ENCODE results near the gene SSR4.
"Not testable (repeated sequence)": the region's sequence is repeated elsewhere in the genome, so short reads cannot be mapped to it uniquely, and the experiment has no call there.

Gene SSR4

DNA sequence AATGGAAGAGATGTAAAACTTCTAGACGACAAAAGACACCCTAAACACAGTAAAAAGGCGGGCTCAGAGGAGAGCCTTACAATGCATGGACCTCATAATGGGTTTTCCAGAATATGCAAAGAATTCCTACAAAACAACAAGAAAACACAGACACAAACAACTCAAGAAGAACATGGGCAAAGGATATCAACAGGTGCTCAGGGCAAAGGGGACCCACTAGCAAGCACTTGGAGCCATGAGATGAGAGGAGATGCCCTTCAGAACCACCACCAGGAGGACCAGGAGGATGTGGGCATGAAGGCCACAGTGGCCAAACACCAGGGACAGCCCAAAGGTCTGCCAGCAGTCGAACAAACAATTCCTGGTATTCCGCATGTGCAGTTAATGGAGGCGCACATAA, 18.7 kb downstream of the SSR4 start:
- H3K23ac ChIP-seq (ENCODE audit: low read depth, low read length, poor library complexity) = no peak overlapping the region
- no peak overlapping the region for H2BK12ac ChIP-seq (ENCODE audit: low read length)
- H3K14ac ChIP-seq (ENCODE audit: low read length) = no peak overlapping the region
- H3K4me3 ChIP-seq (ENCODE audit: low read length in 2 of 2) = no peak overlapping the region
- H3K18ac ChIP-seq (ENCODE audit: low read length) = no peak overlapping the region
- H3K27me3 ChIP-seq (ENCODE audit: control insufficient read depth in 3 of 3, insufficient read depth in 3 of 3, low read depth in 1 of 3, low read length in 3 of 3) = peaks cover 0 to 29% (median 0%) of the 10 kb centered on the region in 3 experiments
- no peak overlapping the region for H3K4me2 ChIP-seq (ENCODE audit: insufficient read depth, low read length, poor library complexity, severe bottlenecking)
- peaks cover 0 to 4% of the 10 kb centered on the region in 2 donors for H3K9me3 ChIP-seq (replicated peaks in 1 of 2; ENCODE audit: control insufficient read depth in 2 of 2, insufficient read depth in 1 of 2, low read depth in 1 of 2, low read length in 2 of 2)
- H3K79me1 ChIP-seq (ENCODE audit: low read depth, low read length) = no peaks in the 10 kb centered on the region
- H2BK5ac ChIP-seq (ENCODE audit: low read length) = no peak overlapping the region
- H2BK15ac ChIP-seq (ENCODE audit: low read length) = no peak overlapping the region
- WGBS, 2 donors (ENCODE audit: extremely low coverage in 2 of 2, insufficient read length in 2 of 2, insufficient replicate concordance in 1 of 2) = no CpG with 5 or more reads among the region's 5 CpGs
- H3K36me3 ChIP-seq (replicated peaks in 1 of 2; ENCODE audit: control insufficient read depth in 2 of 2, insufficient read depth in 2 of 2, low read length in 2 of 2) = peaks cover 0 to 4% of the 10 kb centered on the region in 2 donors
- no peak for DNase-seq (ENCODE audit: low spot score)
- no peak overlapping the region for H2AFZ ChIP-seq (ENCODE audit: low read length)
- no peak overlapping the region for H4K8ac ChIP-seq (ENCODE audit: low read depth, low read length)
- H3K4ac ChIP-seq (ENCODE audit: low read length) = no peak overlapping the region
- H3K27ac ChIP-seq (replicated peaks; ENCODE audit: low read length) = no peak overlapping the region
- H2AK5ac ChIP-seq (ENCODE audit: low read depth, low read length) = peak overlapping the region; percentile 11
- peaks cover 8 to 12% of the 10 kb centered on the region in 2 donors for H3K4me1 ChIP-seq (ENCODE audit: control insufficient read depth in 2 of 2, insufficient read depth in 1 of 2, low read depth in 1 of 2, low read length in 2 of 2)
- H4K91ac ChIP-seq (ENCODE audit: low read depth, low read length, poor library complexity) = no peak overlapping the region
- H2BK120ac ChIP-seq (ENCODE audit: low read depth, low read length) = no peak overlapping the region
- H3K9ac ChIP-seq (ENCODE audit: low read depth, low read length, poor library complexity) = no peak overlapping the region

- Histone ChIP-seq H3K27ac (replicated peaks; ENCODE audit: low read length) (no peak overlapping the region), H3K9ac (ENCODE audit: low read depth, low read length, poor library complexity) (no peak overlapping the region), H2BK120ac (ENCODE audit: low read depth, low read length) (no peak overlapping the region), H2BK15ac (ENCODE audit: low read length) (no peak overlapping the region), H3K18ac (ENCODE audit: low read length) (no peak overlapping the region), H3K4me3 (ENCODE audit: low read length in 2 of 2) (no peak overlapping the region), H2AFZ (ENCODE audit: low read length) (no peak overlapping the region), H3K4me2 (ENCODE audit: insufficient read depth, low read length, poor library complexity, severe bottlenecking) (no peak overlapping the region), H3K27me3 (ENCODE audit: control insufficient read depth in 3 of 3, insufficient read depth in 3 of 3, low read depth in 1 of 3, low read length in 3 of 3) (peaks cover 0 to 28% (median 0%) of the 10 kb centered on the region in 3 experiments), H3K79me1 (ENCODE audit: low read depth, low read length) (no peaks in the 10 kb centered on the region), H3K23ac (ENCODE audit: low read depth, low read length, poor library complexity) (no peak overlapping the region), H2BK12ac (ENCODE audit: low read length) (no peak overlapping the region), H3K4ac (ENCODE audit: low read length) (no peak overlapping the region), H4K91ac (ENCODE audit: low read depth, low read length, poor library complexity) (no peak overlapping the region), H2BK5ac (ENCODE audit: low read length) (no peak overlapping the region), H3K14ac (ENCODE audit: low read length) (no peak overlapping the region), H3K36me3 (replicated peaks in 1 of 2; ENCODE audit: control insufficient read depth in 2 of 2, insufficient read depth in 2 of 2, low read length in 2 of 2) (peaks cover 0 to 4% of the 10 kb centered on the region in 2 donors), H3K9me3 (replicated peaks in 1 of 2; ENCODE audit: control insufficient read depth in 2 of 2, insufficient read depth in 1 of 2, low read depth in 1 of 2, low read length in 2 of 2) (peaks cover 0 to 4% of the 10 kb centered on the region in 2 donors), H2AK5ac (ENCODE audit: low read depth, low read length) (no peak overlapping the region), H3K4me1 (ENCODE audit: control insufficient read depth in 2 of 2, insufficient read depth in 1 of 2, low read depth in 1 of 2, low read length in 2 of 2) (peaks cover 12 to 14% of the 10 kb centered on the region in 2 donors), H4K8ac (ENCODE audit: low read depth, low read length) (no peak overlapping the region)
- no peak for DNase-seq (ENCODE audit: low spot score)
- no CpG with 5 or more reads among the region's 19 CpGs for WGBS, 2 donors (ENCODE audit: extremely low coverage in 2 of 2, insufficient read length in 2 of 2, insufficient replicate concordance in 1 of 2)
These were observed 20.3 kb downstream of the SSR4 start for GRCh38 chrX:153814591-153815315.

DNA sequence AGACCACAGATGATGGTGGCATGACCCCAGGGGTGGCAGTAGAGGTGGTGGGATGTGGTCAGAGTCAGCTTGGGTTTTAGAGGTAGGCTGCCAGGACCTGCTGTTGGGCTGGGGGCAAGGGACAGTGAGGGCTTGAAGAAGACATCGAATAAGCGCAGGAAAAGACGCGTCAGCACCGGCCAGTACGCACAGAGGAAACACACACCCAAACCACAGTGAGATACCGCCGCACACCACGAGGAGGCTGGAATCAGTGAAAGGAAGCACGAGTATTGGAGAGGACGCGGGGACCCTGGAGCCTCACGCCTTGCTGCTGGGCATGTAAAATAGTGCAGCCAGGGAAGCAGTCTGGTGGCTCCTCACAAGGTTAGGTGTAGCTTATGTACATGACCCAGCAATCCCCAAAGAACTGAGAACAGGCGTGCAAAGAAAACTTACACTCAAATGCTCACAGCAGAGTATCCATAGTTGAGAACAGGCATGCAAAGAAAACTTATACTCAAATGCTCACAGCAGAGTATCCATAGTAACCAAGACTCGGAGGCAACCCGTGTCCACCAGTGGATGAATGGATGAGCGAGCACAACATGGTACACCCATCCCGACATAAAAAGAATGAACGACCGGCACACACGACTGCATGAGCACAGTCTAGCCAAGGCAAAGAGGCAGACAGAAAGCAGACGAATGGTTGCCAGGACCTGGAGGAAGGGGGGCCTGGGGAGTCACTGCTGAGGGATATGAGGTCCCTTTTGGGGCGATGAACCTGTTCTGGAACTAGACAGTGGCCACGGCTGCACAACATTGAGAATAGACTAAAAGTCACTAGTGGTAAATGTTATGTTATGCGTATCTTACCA, 22.6 kb downstream of the SSR4 start:
- H3K4ac ChIP-seq (ENCODE audit: low read length) = no peak overlapping the region
- no peak overlapping the region for H3K23ac ChIP-seq (ENCODE audit: low read depth, low read length, poor library complexity)
- H3K36me3 ChIP-seq (replicated peaks in 1 of 2; ENCODE audit: control insufficient read depth in 2 of 2, insufficient read depth in 2 of 2, low read length in 2 of 2) = peaks cover 0 to 2% of the 10 kb centered on the region in 2 donors
- no peak overlapping the region for H3K4me3 ChIP-seq (ENCODE audit: low read length in 2 of 2)
- no peak overlapping the region for H4K8ac ChIP-seq (ENCODE audit: low read depth, low read length)
- H4K91ac ChIP-seq (ENCODE audit: low read depth, low read length, poor library complexity) = no peak overlapping the region
- H3K14ac ChIP-seq (ENCODE audit: low read length) = no peak overlapping the region
- H2BK15ac ChIP-seq (ENCODE audit: low read length) = no peak overlapping the region
- peaks cover 12% of the 10 kb centered on the region in 2 donors for H3K4me1 ChIP-seq (ENCODE audit: control insufficient read depth in 2 of 2, insufficient read depth in 1 of 2, low read depth in 1 of 2, low read length in 2 of 2)
- peaks cover 0 to 17% (median 0%) of the 10 kb centered on the region in 3 experiments for H3K27me3 ChIP-seq (ENCODE audit: control insufficient read depth in 3 of 3, insufficient read depth in 3 of 3, low read depth in 1 of 3, low read length in 3 of 3)
- WGBS, 2 donors (ENCODE audit: extremely low coverage in 2 of 2, insufficient read length in 2 of 2, insufficient replicate concordance in 1 of 2) = no CpG with 5 or more reads among the region's 25 CpGs
- no peaks in the 10 kb centered on the region for H3K79me1 ChIP-seq (ENCODE audit: low read depth, low read length)
- H3K18ac ChIP-seq (ENCODE audit: low read length) = no peak overlapping the region
- H2AFZ ChIP-seq (ENCODE audit: low read length) = no peak overlapping the region
- H3K9ac ChIP-seq (ENCODE audit: low read depth, low read length, poor library complexity) = no peak overlapping the region
- no peak overlapping the region for H3K4me2 ChIP-seq (ENCODE audit: insufficient read depth, low read length, poor library complexity, severe bottlenecking)
- H3K27ac ChIP-seq (replicated peaks; ENCODE audit: low read length) = no peak overlapping the region
- H2BK5ac ChIP-seq (ENCODE audit: low read length) = no peak overlapping the region
- H2BK120ac ChIP-seq (ENCODE audit: low read depth, low read length) = no peak overlapping the region
- no peak overlapping the region for H2BK12ac ChIP-seq (ENCODE audit: low read length)
- H3K9me3 ChIP-seq (replicated peaks in 1 of 2; ENCODE audit: control insufficient read depth in 2 of 2, insufficient read depth in 1 of 2, low read depth in 1 of 2, low read length in 2 of 2) = peaks cover 0 to 4% of the 10 kb centered on the region in 2 donors
- H2AK5ac ChIP-seq (ENCODE audit: low read depth, low read length) = no peak overlapping the region
- DNase-seq (ENCODE audit: low spot score) = no peak

DNA sequence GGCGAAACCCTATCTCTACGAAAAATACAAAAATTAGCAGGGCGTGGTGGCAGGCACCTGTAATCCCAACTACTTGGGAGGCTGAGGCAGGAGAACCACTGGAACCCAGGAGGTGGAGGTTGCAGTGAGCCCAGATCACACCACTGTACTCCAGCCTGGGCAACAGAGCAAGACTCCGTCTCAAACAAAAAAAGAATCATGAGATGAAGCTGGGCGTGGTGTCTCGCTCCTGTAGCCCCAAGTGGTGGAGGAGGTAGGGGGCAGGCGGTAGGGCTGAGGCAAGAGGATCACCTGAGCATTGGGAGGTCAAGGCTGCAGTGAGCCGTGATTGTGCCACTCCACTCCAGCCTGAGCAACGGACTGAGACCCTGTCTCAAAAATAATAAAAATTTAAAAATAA, 23.6 kb downstream of the SSR4 start:
- not testable (repeated sequence) for H3K27ac ChIP-seq (replicated peaks; ENCODE audit: low read length); H3K36me3 ChIP-seq (replicated peaks in 1 of 2; ENCODE audit: control insufficient read depth in 2 of 2, insufficient read depth in 2 of 2, low read length in 2 of 2); H3K4me1 ChIP-seq (ENCODE audit: control insufficient read depth in 2 of 2, insufficient read depth in 1 of 2, low read depth in 1 of 2, low read length in 2 of 2)

More for the DNA sequence above, 23.6 kb downstream of the SSR4 start:
- not testable (repeated sequence) for H3K4ac ChIP-seq (ENCODE audit: low read length); H3K4me3 ChIP-seq (ENCODE audit: low read length in 2 of 2); H4K8ac ChIP-seq (ENCODE audit: low read depth, low read length); H3K4me2 ChIP-seq (ENCODE audit: insufficient read depth, low read length, poor library complexity, severe bottlenecking); H2BK120ac ChIP-seq (ENCODE audit: low read depth, low read length); H2AFZ ChIP-seq (ENCODE audit: low read length); H3K14ac ChIP-seq (ENCODE audit: low read length); H3K79me1 ChIP-seq (ENCODE audit: low read depth, low read length); H3K9me3 ChIP-seq (replicated peaks in 1 of 2; ENCODE audit: control insufficient read depth in 2 of 2, insufficient read depth in 1 of 2, low read depth in 1 of 2, low read length in 2 of 2); H2AK5ac ChIP-seq (ENCODE audit: low read depth, low read length); H2BK15ac ChIP-seq (ENCODE audit: low read length); H2BK5ac ChIP-seq (ENCODE audit: low read length); H3K23ac ChIP-seq (ENCODE audit: low read depth, low read length, poor library complexity); H4K91ac ChIP-seq (ENCODE audit: low read depth, low read length, poor library complexity); H3K9ac ChIP-seq (ENCODE audit: low read depth, low read length, poor library complexity); H3K18ac ChIP-seq (ENCODE audit: low read length); H2BK12ac ChIP-seq (ENCODE audit: low read length); DNase-seq (ENCODE audit: low spot score)
- no CpG with 5 or more reads among the region's 9 CpGs for WGBS, 2 donors (ENCODE audit: extremely low coverage in 2 of 2, insufficient read length in 2 of 2, insufficient replicate concordance in 1 of 2)
- peaks cover 0 to 17% (median 0%) of the 10 kb centered on the region in 3 experiments for H3K27me3 ChIP-seq (ENCODE audit: control insufficient read depth in 3 of 3, insufficient read depth in 3 of 3, low read depth in 1 of 3, low read length in 3 of 3)

Measured in neuronal stem cell (in vitro differentiated cells).